Mammary epithelial cell (primary cell): Measurements from ENCODE around the gene ACAD8.

Experiments
- CTCF ChIP-seq, 2 donors: IDR thresholded peaks in 1 of 2; conservative IDR thresholded peaks in 1 of 2; 2 replicates each; pipeline ENCODE4 v1.5.1; 2011 to 2012; ENCODE audit warnings: inconsistent platforms in 2 of 2, low read length in 2 of 2, mild to moderate bottlenecking in 2 of 2, control low read depth in 1 of 2, low read depth in 1 of 2; ENCODE audit not compliant: insufficient read depth in 1 of 2; ENCODE audit errors: extremely low read depth in 1 of 2
- EZH2 ChIP-seq: IDR thresholded peaks from 2 replicates; pipeline ENCODE4 v1.6.1; 2012; ENCODE audit warnings: low read length, inconsistent platforms, borderline replicate concordance

- TF ChIP-seq CTCF (conservative IDR thresholded peaks at IDR 0.05 in 1 of 2, IDR thresholded peaks at IDR 0.05 in 1 of 2; ENCODE audit: extremely low read depth in 1 of 2, insufficient read depth in 1 of 2, low read depth in 1 of 2, low read length in 2 of 2) (no peak), EZH2 (no peak)
These were observed 29.3 kb upstream of the ACAD8 start, which contains the start of the genes NCAPD3 and VPS26B for GRCh38 chr11:134223836-134224709.
